Ureter (tissue), 1 donor: Measurements from ENCODE around the gene TTYH3. TPM values are rescaled to one million over a fixed set of nuclear protein-coding genes. Genes with fewer than 3 reads are reported as not detected.
A peak's percentile ranks its signal among the peaks of the same experiment; 100 is the strongest.

Experiments
- DNase-seq: peaks from one replicate; pipeline ENCODE4 v3.0.0-alpha.2; 2020; ENCODE audit warnings: low spot score
- total RNA-seq: library from RNA; stranded (reverse); gene quantifications from one replicate; pipeline ENCODE4 v1.2.4, GENCODE V29; 2023
- donor health status: DM: yes; HTN: yes; CAD: no.

The TTYH3 gene
- total RNA-seq, 1 donor from 2014 or later = 32.3 TPM

- no peak for DNase-seq
Observed at GRCh38 chr7:2708547-2709310, 76.9 kb downstream of the TTYH3 start.

GRCh38 chr7:2709553-2710285 lies 77.9 kb downstream of the TTYH3 start:
- peak; percentile 69 for DNase-seq

DNA sequence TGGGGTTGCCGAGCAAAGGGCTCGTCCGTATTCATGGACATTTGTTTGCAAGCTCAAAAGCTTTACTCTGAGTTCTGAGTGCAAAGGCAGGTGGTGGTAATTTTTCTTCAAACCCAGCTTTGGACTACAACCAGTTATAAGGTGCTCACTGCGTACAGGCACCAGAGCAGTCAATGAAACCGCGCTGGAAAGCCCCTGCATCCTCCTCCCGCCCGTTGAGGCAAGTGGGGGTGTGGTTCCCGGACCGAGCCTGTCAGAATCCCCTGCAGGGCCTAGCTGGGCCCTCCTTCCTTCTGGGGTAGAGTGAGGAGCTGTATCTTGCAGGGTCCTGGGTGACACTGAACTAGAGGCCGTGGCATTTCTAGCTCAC lies 78.5 kb downstream of the TTYH3 start:
- DNase-seq = no peak

DNA sequence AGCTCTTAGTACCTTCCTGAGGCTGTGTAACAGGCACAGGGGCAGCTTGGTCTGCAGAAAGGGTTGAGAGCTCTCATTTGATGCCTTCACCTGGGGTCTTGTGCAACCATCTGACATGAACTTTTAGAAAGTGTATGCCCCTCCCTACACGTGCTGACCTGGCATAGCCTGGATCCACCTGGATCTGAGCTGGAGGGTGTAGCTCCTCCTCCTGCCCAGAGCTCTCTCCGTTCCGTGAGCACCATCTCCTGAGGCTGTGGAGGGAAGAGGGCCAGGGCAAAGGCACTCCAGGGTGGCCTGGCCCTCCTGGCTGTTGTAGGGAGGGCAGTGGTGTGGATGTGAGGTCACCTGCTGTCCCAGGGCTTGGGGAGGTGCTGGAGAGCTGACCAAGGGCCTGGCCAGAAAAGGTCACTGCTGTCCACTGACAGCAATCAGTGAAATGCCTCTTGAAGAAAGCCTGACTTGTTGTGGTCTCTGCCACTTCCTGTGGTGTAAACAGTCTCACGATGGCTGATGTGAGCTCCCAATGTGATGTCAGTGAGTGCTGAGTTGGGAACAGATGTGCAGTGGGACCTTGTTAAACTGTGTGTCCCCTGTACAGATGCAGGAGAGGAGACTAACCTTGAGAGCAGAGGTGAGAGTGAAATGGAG lies 79.2 kb downstream of the TTYH3 start:
- DNase-seq = no peak

- no peak for DNase-seq
Observed at GRCh38 chr7:2711895-2712675, 80.3 kb downstream of the TTYH3 start.

DNA sequence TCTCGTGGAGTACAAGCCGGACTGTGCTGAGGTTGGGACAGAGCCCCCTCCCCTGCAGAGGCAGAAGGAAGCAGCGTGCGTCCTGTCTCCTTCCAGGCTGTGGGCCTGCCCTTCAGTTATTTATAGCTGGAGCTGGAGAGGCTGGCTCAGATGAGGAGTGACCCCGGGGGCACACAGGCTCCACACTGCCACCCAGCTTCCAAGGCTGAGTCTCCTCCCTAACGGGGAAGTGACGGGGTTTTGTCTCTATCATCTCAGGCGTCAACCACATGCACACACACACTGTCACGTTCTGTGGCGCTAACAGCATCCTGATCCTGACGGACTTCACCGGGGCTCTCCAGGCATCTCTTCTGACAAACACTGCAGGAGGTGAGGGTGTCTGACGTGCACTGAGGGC lies 81.6 kb downstream of the TTYH3 start:
- DNase-seq = no peak

DNA sequence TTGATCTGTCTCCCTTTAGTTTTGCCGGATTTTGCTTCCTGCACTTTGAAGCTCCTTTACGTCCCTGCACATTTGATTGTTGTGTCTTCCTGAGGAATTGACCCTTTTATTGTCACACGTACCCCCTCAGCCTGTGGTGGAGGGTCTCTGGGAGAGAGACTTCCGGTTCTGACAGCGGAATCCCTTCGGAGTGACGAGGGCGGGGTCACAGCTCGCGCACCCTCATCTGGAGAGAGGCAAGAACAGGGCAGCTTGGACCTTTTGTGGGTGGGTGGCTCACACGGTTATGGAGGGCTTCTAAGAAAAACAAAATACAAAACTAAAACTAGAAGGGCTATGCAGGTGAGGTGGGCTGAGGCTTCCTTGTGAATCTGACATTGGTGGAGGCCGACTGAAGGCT lies 82.2 kb downstream of the TTYH3 start:
- no peak for DNase-seq

Other genes starting within 250 kb of the TTYH3 start
- gene CHST12, start 228.4 kb upstream of the TTYH3 start, total RNA-seq = 19.0 TPM
- gene GRIFIN, start 155.6 kb upstream of the TTYH3 start, total RNA-seq = not detected
- 22.5 TPM for gene LFNG, start 112.2 kb upstream of the TTYH3 start, total RNA-seq
- gene BRAT1, start 76.5 kb upstream of the TTYH3 start, total RNA-seq = 24.0 TPM
- 23.0 TPM for gene IQCE, start 73.0 kb upstream of the TTYH3 start, total RNA-seq
- gene AMZ1, start 56.2 kb downstream of the TTYH3 start, total RNA-seq = 0.23 TPM
- gene GNA12, start 212.3 kb downstream of the TTYH3 start, total RNA-seq = 41.8 TPM